Measurements from ENCODE around the gene DOK1.
A peak's percentile ranks its signal among the peaks of the same experiment; 100 is the strongest.

The DOK1 gene

GRCh38 chr2:74525717-74526648 lies 28.5 kb upstream of the DOK1 start, which contains the start of gene DQX1:
TSS of gene DQX1 (minus strand) at chr2:74526231. CDS start at chr2:74525729, 502 bp downstream.
- DNase-seq: no peak

GRCh38 chr2:74526649-74527230 lies 27.8 kb upstream of the DOK1 start:
- no peak for DNase-seq

GRCh38 chr2:74527741-74528140 lies 26.8 kb upstream of the DOK1 start:
- DNase-seq: no peak

- no peak for DNase-seq
Observed at GRCh38 chr2:74528600-74529356, 25.7 kb upstream of the DOK1 start.

GRCh38 chr2:74529357-74530238 lies 24.9 kb upstream of the DOK1 start, which contains the start of the genes AUP1 and HTRA2:
TSS of gene AUP1 (minus strand) at chr2:74529706. CDS start at chr2:74529629, 77 bp downstream.
TSS of gene HTRA2 (plus strand) at chr2:74529933. CDS start at chr2:74530007, 74 bp downstream.
- DNase-seq: peak; percentile 92

GRCh38 chr2:74530239-74531187 lies 24.0 kb upstream of the DOK1 start:
- no peak for DNase-seq

- DNase-seq: no peak
Observed at GRCh38 chr2:74531666-74532065, 22.9 kb upstream of the DOK1 start.

- DNase-seq: no peak
Observed at GRCh38 chr2:74532222-74532621, 22.3 kb upstream of the DOK1 start.

- DNase-seq: no peak
Observed at GRCh38 chr2:74533464-74533863, 21.1 kb upstream of the DOK1 start.

- DNase-seq: no peak
Observed at GRCh38 chr2:74534411-74534810, 20.1 kb upstream of the DOK1 start.

GRCh38 chr2:74535440-74535965 lies 19.0 kb upstream of the DOK1 start:
- no peak for DNase-seq

- no peak for DNase-seq
Observed at GRCh38 chr2:74536166-74536950, 18.2 kb upstream of the DOK1 start.

- DNase-seq: no peak
Observed at GRCh38 chr2:74537140-74537539, 17.4 kb upstream of the DOK1 start.

- no peak for DNase-seq
Observed at GRCh38 chr2:74538881-74539339, 15.6 kb upstream of the DOK1 start.

GRCh38 chr2:74540291-74540690 lies 14.2 kb upstream of the DOK1 start:
- DNase-seq: no peak

- DNase-seq: no peak
Observed at GRCh38 chr2:74542978-74543377, 11.5 kb upstream of the DOK1 start.

- no peak for DNase-seq
Observed at GRCh38 chr2:74544634-74545033, 9.9 kb upstream of the DOK1 start.

- DNase-seq: no peak
Observed at GRCh38 chr2:74546004-74546403, 8.5 kb upstream of the DOK1 start.

- peak; percentile 64 for DNase-seq
Observed at GRCh38 chr2:74548285-74548899, 6.1 kb upstream of the DOK1 start.

Data from DMS79 treated with DMSO at 0.1 percent for 48 hours (cell line).